Measurements from ENCODE around the gene NUP210. TPM values are rescaled to one million over a fixed set of nuclear protein-coding genes. Genes with fewer than 3 reads are reported as not detected.
"Not testable (repeated sequence)": the region's sequence is repeated elsewhere in the genome, so short reads cannot be mapped to it uniquely, and the experiment has no call there.

Gene NUP210
- polyA plus RNA-seq, 6 donors from 2014 or later: 10.4 to 69.3 (median 38.6) TPM

DNA sequence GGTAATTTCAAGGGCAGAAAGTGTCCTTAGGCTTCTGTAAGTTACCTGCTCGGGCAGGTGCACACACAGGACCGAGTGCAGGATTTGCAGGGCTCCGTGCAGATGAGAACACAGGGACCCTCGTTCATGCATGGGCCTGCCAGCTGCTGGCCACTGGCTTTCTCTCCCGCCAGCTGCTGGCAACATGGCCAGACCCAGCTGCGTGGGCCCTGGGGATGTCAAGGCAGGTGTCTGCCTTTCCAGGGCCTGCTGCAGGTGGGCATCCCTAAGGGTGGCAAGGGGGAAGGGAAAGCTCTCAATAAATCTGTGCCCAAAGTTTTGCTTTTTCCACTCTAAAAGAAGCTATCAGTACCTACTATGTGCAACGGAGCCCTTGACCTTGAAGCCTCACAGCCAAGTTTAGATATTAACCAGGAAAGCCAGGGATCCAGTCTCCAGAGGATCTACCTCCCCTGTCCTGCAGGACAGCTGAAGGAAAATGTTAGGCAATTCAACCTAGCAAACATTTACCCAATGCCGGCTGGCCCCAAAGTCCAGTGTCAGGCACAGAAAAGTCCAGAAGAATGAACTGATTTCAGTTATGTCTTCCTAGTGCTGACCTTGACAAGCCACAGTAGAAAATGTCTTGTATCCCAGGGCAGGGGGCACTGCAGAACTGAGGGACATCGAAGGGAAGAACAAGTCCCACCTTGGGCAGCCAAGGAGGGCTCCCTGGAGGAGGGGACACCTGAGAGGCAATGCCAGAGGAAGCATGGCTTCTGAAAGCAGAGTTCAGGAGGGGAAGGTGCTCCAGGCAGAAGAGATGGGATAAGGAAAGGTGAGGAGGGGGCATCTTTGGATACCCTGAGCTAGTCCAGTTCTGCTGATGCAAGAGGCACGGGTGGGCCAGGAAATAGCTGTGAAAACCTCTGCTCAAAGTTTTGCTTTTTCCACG, 26.4 kb downstream of the NUP210 start:
- H3K27ac Mint-ChIP-seq: no peak overlapping the region
- no peak for ATAC-seq (ENCODE audit: low read depth in 2 of 2)
- peaks cover 12 to 21% of the 10 kb centered on the region in 2 donors for H3K36me3 Mint-ChIP-seq
- H3K27me3 Mint-ChIP-seq: no peaks in the 10 kb centered on the region
- no peak overlapping the region for H3K4me3 Mint-ChIP-seq
- peaks cover 0 to 6% (median 5%) of the 10 kb centered on the region in 3 donors for H3K4me1 Mint-ChIP-seq
- no peak for DNase-seq
- no peaks in the 10 kb centered on the region for H3K9me3 Mint-ChIP-seq

DNA sequence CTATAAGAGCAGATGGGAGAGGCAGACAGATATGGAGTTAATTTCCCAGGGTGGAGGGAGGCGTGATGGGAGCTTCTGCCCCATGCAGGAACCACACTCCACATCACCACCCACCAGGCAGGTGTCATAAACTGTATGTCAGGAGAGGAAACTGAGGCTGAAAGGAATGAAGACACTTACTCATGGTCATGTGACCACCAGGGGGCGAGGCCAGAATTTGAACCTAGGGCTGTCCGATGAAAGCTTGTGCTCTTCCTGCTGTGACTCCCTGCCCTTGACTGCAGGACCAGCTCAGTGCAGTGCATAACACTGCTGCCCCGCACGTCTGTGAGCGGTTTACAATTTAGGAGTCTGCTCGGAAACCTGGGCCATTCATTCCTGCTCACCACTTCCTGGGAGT, 28.8 kb downstream of the NUP210 start:
- Mint-ChIP-seq H3K9me3 (no peaks in the 10 kb centered on the region), H3K4me3 (no peak overlapping the region), H3K4me1 (peaks cover 0 to 8% (median 6%) of the 10 kb centered on the region in 3 donors), H3K27me3 (no peaks in the 10 kb centered on the region), H3K36me3 (peaks cover 14 to 34% of the 10 kb centered on the region in 2 donors), H3K27ac (peak overlapping the region in 2 of 6 donors; percentile 42 to 74)
- ATAC-seq (ENCODE audit: low read depth in 2 of 2): no peak
- DNase-seq: no peak

DNA sequence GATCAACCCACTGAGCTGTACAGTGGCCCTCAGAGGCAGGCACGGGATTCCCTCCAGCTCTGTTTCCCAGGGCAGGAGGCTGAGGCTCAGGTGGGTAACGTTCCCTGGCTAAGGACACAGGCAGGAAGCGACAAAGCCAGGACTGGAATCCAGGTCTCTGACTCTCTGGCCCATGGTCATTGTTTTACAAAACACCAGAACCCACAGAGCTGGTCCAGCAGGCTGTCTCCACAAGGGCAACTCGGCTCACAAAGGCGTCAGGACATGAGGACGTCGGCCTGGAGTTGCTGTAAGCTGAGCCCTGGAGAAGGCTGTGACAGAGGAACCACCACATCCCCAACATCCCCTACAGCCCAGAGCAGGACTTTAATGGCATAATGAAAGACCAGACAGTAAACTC, 30.7 kb downstream of the NUP210 start:
- Mint-ChIP-seq H3K27ac (no peak overlapping the region), H3K36me3 (peaks cover 13 to 40% of the 10 kb centered on the region in 2 donors)

DNA sequence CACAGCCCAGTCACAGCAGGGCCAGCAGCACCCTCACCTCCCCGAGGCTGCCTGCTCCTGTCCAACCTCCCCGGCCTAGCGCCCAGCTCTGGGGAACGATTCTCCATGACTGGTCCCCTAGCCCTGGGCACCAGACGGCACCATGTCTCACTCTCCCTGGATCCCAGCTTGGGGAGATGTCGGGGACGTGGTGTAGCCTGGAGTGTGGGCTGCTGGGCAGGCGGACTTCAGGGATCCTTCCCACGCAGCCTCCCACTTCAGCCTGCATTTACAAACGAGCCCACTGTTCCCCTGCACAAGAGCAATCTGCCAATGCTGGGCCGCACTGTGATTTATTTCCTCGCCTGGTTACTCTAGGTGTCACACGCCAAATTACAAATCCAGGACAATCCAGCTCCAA, 31.3 kb downstream of the NUP210 start:
- Mint-ChIP-seq H3K9me3 (no peaks in the 10 kb centered on the region), H3K27ac (peak overlapping the region in 2 of 6 donors; percentile 56 to 57)

More for the DNA sequence above, 30.7 kb downstream of the NUP210 start:
- DNase-seq (no peak), ATAC-seq (ENCODE audit: low read depth in 2 of 2) (no peak)
- Mint-ChIP-seq H3K27me3 (no peaks in the 10 kb centered on the region), H3K4me1 (peaks cover 4 to 15% (median 13%) of the 10 kb centered on the region in 3 donors), H3K4me3 (no peak overlapping the region), H3K9me3 (no peaks in the 10 kb centered on the region)

DNA sequence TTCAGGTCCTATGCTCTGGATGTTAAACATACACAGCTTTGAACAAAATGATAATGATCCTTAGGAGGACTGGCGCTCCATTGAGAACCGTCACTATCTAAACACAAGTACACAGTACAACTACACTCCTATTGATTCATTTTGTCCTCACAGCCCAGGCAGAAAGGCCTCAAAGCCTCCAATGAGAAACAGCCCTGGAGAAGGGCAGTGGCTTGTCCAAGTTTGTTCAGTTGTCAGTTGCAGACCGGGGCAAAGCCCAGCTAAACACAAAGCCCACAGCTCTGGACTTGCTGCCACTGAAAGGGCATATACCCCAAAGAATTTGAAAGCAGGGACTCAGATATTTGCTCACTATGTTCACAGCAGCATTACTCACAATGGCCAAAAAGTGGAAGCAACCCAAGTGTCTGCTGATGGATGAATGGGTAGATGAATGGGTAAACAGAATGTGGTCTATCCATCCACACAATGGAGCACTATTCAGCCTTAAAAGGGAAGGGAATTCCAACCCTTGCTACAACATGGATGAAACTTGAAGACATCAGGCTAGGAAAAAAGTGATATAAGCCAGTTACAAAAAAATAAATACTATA, 34.7 kb downstream of the NUP210 start:
- Mint-ChIP-seq H3K27ac (peak overlapping the region in 1 of 6 donors; percentile 54), H3K4me1 (peaks cover 4 to 14% (median 9%) of the 10 kb centered on the region in 3 donors), H3K27me3 (no peaks in the 10 kb centered on the region), H3K9me3 (no peaks in the 10 kb centered on the region), H3K4me3 (no peak overlapping the region), H3K36me3 (peaks cover 21 to 42% of the 10 kb centered on the region in 2 donors)
- DNase-seq (no peak), ATAC-seq (ENCODE audit: low read depth in 2 of 2) (no peak)

More for the DNA sequence above, 31.3 kb downstream of the NUP210 start:
- ATAC-seq (ENCODE audit: low read depth in 2 of 2) (no peak), DNase-seq (no peak)
- no peaks in the 10 kb centered on the region for H3K27me3 Mint-ChIP-seq
- peaks cover 13 to 34% of the 10 kb centered on the region in 2 donors for H3K36me3 Mint-ChIP-seq
- H3K4me1 Mint-ChIP-seq: peaks cover 4 to 15% (median 13%) of the 10 kb centered on the region in 3 donors
- no peak overlapping the region for H3K4me3 Mint-ChIP-seq

DNA sequence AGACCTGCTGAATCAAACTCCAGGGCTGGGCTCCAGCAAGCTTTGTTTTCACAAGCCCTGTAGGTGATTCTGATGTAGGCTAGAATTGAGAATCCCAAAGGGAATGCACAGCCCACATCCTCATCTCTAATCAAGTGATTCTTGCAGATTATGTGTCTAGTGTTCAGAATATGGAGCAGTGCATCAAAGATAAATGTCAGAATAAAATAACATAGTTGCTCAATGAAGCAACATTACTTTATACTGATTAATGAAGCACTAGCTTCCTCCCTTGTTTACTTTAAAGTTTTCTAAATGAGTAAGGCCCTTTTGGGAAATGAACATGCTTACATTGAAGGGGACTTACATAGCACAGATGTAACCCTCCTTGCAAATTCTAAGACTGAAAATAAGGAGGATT, 39.2 kb downstream of the NUP210 start:
- Mint-ChIP-seq H3K27ac (no peak overlapping the region), H3K9me3 (no peaks in the 10 kb centered on the region), H3K36me3 (peaks cover 23 to 40% of the 10 kb centered on the region in 2 donors), H3K4me1 (peaks cover 3 to 19% (median 4%) of the 10 kb centered on the region in 3 donors), H3K4me3 (no peak overlapping the region), H3K27me3 (no peaks in the 10 kb centered on the region)
- DNase-seq: no peak
- ATAC-seq (ENCODE audit: low read depth in 2 of 2): no peak

DNA sequence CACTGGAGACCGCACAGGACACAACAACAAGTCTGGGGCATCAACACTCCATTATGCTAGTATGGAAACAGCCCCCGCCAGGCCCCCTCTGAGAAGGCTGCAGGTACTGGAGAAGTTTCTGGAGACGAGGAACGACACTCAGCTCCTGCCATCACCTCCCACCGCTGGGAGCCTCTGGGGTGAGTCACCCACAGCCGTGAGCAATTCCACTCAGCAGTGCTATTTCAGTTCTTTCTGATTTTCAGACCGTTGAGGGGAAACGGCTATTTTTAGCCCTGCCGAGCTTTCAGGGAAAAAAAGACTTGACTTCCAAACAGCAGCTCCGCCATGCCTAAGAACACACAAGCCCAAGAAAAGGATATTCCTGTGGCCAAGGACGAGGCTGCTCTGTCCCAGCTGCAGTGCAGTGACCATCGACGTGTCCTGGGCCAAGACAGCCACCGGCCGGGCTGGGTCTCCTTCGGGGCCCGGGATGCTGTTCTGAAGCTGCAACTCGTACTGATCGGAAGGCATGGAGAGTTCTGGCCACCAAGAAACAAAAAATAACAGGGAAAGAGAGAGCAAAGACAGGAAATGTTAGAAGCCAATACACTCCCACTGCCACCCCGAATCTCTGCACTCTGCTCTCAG, 40.8 kb downstream of the NUP210 start:
- H3K4me1 Mint-ChIP-seq: peaks cover 0 to 16% (median 0%) of the 10 kb centered on the region in 3 donors
- no peak overlapping the region for H3K27ac Mint-ChIP-seq

DNA sequence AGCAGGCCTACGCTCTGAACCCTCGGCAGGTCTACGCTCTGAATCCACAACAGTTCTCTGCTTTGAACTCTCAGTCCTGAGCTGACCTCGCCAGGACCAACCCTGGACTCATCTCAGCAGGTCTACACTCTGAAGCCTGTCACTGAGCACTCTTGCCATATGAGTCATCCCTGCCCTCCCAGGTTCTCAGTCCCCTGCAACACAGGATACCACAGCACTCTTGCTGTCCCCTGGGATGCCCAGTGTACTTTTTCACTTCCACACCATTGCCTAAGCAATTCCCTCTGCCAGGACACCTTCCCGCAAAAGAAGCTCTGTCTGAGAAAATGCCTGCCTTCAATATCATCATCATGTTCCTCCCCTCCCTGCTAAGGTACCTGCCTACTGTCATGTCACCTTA, 42.0 kb downstream of the NUP210 start:
- H3K36me3 Mint-ChIP-seq: peaks cover 19 to 24% of the 10 kb centered on the region in 2 donors
- no peak overlapping the region for H3K4me3 Mint-ChIP-seq
- H3K4me1 Mint-ChIP-seq: peaks cover 0 to 16% (median 0%) of the 10 kb centered on the region in 3 donors
- no peaks in the 10 kb centered on the region for H3K9me3 Mint-ChIP-seq
- H3K27ac Mint-ChIP-seq: peak overlapping the region in 3 of 6 donors; percentile 13 to 62 (median 27)
- DNase-seq (no peak), ATAC-seq (ENCODE audit: low read depth in 2 of 2) (no peak)
- H3K27me3 Mint-ChIP-seq: no peaks in the 10 kb centered on the region

More for the DNA sequence above, 40.8 kb downstream of the NUP210 start:
- Mint-ChIP-seq H3K36me3 (peaks cover 19 to 24% of the 10 kb centered on the region in 2 donors), H3K9me3 (no peaks in the 10 kb centered on the region), H3K27me3 (no peaks in the 10 kb centered on the region), H3K4me3 (no peak overlapping the region)
- DNase-seq (no peak), ATAC-seq (ENCODE audit: low read depth in 2 of 2) (no peak)

DNA sequence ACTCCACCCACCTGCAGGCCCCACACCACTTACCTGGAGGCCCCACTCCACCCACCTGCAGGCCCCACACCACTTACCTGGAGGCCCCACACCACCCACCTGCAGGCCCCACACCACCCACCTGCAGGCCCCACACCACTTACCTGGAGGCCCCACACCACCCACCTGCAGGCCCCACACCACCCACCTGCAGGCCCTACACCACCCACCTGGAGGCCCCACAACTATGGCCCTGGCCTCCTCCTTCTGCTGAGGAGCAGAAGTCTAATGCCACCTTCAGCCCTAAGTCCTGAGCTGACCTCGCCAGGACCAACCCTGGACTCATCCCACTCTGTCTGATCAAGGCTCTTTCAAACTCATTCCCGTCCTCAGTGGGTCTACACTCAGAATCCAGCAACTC, 42.4 kb downstream of the NUP210 start:
- H3K27ac Mint-ChIP-seq: peak overlapping the region in 1 of 6 donors; percentile 62

DNA sequence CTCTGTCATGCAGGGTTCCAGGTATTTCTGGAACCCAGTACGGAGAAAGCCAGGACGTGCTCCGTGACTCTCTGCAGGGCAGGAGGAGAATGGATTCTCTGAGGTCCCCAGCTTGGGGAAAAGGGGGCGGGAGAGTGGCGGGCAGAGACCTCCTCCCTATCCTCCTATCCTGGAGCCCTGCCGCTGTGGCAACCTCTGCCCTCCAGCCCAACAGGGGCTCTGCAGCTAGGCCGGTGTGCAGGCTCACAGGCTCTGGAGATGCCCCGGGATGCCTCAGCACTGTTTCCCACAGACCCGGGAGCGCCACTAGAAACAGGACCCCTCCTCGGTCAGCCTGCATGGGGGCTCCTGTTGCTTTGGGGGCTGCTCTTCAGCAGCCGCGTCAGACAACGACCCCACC, 43.1 kb downstream of the NUP210 start:
- DNase-seq (no peak), ATAC-seq (ENCODE audit: low read depth in 2 of 2) (no peak)
- H3K4me3 Mint-ChIP-seq: no peak overlapping the region
- no peak overlapping the region for H3K27ac Mint-ChIP-seq
- peaks cover 21 to 23% of the 10 kb centered on the region in 2 donors for H3K36me3 Mint-ChIP-seq
- peaks cover 0 to 12% (median 0%) of the 10 kb centered on the region in 3 donors for H3K4me1 Mint-ChIP-seq
- no peaks in the 10 kb centered on the region for H3K27me3 Mint-ChIP-seq
- no peaks in the 10 kb centered on the region for H3K9me3 Mint-ChIP-seq

More for the DNA sequence above, 42.4 kb downstream of the NUP210 start:
- peaks cover 0 to 16% (median 0%) of the 10 kb centered on the region in 3 donors for H3K4me1 Mint-ChIP-seq
- H3K4me3 Mint-ChIP-seq; H3K9me3 Mint-ChIP-seq; DNase-seq; H3K27me3 Mint-ChIP-seq; ATAC-seq (ENCODE audit: low read depth in 2 of 2): not testable (repeated sequence)
- H3K36me3 Mint-ChIP-seq: peaks cover 19 to 24% of the 10 kb centered on the region in 2 donors

DNA sequence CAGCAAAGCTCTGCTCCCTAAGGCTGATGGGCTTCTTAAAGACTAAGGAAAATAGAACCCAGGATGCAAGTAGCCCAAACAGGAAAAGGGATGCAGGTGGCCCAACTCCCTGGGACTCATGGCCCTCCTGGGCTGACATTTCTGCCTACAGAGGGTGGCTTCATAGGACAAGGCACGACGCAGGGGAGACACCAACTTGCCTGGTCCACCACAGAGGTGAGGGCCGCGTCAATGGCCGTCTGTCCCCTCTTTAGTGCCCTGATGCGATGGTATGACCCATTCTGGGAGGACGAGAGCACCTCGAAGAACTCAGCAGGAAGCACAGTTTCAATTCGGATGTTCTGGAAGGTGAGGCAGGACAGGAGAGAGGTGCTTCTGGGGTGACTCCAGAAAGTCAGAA, 44.0 kb downstream of the NUP210 start:
- DNase-seq (no peak), ATAC-seq (ENCODE audit: low read depth in 2 of 2) (no peak)
- Mint-ChIP-seq H3K36me3 (peaks cover 19 to 25% of the 10 kb centered on the region in 2 donors), H3K4me1 (peaks cover 0 to 9% (median under 1%) of the 10 kb centered on the region in 3 donors), H3K9me3 (no peaks in the 10 kb centered on the region), H3K4me3 (no peak overlapping the region), H3K27me3 (no peaks in the 10 kb centered on the region), H3K27ac (no peak overlapping the region)

DNA sequence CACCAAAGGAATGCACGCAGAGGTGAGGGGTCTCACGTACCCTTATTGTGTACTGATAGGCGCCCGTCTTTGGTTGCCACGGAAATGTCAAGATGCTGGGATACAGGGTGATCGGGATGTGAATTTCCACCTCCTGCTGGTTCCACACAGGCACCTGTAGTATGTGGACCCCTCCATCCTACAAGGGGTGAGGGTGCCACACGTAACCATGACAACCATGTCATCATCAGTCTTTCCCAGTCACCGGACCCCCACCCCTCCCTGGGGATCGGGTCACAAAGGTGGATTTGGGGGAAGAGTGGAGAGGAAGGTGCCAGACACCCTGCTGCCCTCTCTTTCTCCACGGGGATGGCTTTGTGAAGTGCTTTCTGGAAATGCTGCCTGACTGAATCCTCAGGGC, 44.7 kb downstream of the NUP210 start:
- ATAC-seq (ENCODE audit: low read depth in 2 of 2) (no peak), DNase-seq (no peak)
- H3K4me1 Mint-ChIP-seq: peaks cover 0 to 9% (median 2%) of the 10 kb centered on the region in 3 donors
- H3K27me3 Mint-ChIP-seq: no peaks in the 10 kb centered on the region
- H3K27ac Mint-ChIP-seq: no peak overlapping the region
- H3K36me3 Mint-ChIP-seq: peaks cover 23 to 31% of the 10 kb centered on the region in 2 donors
- no peaks in the 10 kb centered on the region for H3K9me3 Mint-ChIP-seq
- no peak overlapping the region for H3K4me3 Mint-ChIP-seq

DNA sequence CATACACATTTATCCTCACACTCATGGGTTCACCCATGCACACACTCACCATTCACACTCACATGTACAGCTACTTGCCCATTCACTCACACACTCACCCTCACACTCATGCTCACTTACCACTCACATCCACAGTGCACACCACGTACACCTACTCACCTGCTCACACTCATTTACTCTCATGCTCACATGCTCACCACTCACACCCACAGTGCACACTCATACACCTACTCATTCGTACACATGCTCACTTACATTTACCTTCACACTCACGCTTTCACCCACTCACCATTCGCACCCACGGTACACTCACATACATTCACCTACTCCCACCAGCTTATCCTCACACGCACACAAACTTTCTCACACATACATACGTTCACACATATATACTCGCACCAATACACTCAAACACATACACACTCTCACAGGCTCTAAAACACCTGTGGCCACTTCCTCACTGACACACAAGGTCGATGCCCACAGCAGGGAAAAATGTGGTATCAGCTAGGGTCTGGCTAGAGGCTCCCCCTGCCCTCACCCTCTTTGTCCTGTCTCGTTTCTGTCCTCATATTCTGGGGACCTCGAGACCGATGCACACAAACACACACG, 46.0 kb downstream of the NUP210 start:
- Mint-ChIP-seq H3K36me3 (peaks cover 27 to 38% of the 10 kb centered on the region in 2 donors), H3K4me3 (no peak overlapping the region), H3K9me3 (no peaks in the 10 kb centered on the region), H3K27me3 (no peaks in the 10 kb centered on the region), H3K27ac (no peak overlapping the region), H3K4me1 (peaks cover 0 to 9% (median 2%) of the 10 kb centered on the region in 3 donors)
- no peak for DNase-seq
- no peak for ATAC-seq (ENCODE audit: low read depth in 2 of 2)

Measured in naive B cell (primary cell).